Gastrocnemius medialis (tissue), 4 donors: Measurements from ENCODE around the gene EIF3K.

Experiments used
- POLR2A ChIP-seq, 2 donors: fragments of 450-650 bp; IDR thresholded peaks; one replicate each; pipeline ENCODE4 v1.6.1; 2017; ENCODE audit warnings: antibody characterized with exemption in 2 of 2, mild to moderate bottlenecking in 2 of 2, moderate library complexity in 2 of 2
- TF ChIP-seq, protein P1 (sequence below), 5 experiments: fragments of 450-650 bp in 3 of 5; fragments of 200-600 bp in 2 of 5; sonication (generic) in 2 of 5; IDR thresholded peaks in 4 of 5; conservative IDR thresholded peaks in 1 of 5; 1 replicate in 4 of 5; 2 replicates in 1 of 5; pipeline ENCODE4 v1.5.1; 2016 to 2019; ENCODE audit warnings: antibody characterized with exemption in 5 of 5, mild to moderate bottlenecking in 3 of 5, moderate library complexity in 3 of 5

DNA sequence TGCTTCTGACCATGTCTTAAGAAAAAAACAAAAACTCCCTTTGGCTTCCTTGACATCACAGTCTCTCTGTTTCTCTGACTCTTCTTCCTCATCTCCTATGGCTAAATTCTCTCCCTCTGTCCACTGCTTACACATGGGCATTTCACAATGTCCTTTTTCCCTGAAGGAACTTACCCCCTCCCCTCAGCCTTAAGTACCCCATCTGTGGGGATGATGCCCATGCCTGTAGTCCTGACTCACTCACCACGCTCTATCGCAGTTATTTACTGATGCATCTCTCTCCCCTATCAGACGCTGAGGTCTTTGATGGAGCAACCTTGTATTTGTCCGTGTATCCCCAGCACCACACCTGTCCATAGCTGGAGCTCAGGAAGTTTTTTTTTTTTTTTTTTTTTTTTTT lies 60.9 kb downstream of the EIF3K start:
- TF ChIP-seq, protein P1, sequence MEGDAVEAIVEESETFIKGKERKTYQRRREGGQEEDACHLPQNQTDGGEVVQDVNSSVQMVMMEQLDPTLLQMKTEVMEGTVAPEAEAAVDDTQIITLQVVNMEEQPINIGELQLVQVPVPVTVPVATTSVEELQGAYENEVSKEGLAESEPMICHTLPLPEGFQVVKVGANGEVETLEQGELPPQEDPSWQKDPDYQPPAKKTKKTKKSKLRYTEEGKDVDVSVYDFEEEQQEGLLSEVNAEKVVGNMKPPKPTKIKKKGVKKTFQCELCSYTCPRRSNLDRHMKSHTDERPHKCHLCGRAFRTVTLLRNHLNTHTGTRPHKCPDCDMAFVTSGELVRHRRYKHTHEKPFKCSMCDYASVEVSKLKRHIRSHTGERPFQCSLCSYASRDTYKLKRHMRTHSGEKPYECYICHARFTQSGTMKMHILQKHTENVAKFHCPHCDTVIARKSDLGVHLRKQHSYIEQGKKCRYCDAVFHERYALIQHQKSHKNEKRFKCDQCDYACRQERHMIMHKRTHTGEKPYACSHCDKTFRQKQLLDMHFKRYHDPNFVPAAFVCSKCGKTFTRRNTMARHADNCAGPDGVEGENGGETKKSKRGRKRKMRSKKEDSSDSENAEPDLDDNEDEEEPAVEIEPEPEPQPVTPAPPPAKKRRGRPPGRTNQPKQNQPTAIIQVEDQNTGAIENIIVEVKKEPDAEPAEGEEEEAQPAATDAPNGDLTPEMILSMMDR (IDR thresholded peaks at IDR 0.05 in 4 of 5, conservative IDR thresholded peaks at IDR 0.05 in 1 of 5) = no peak
- TF ChIP-seq POLR2A (IDR thresholded peaks at IDR 0.05) = no peak
